ENCODE data around the gene USP12.

USP12 gene

GRCh38 chr13:27064252-27064995, 107.2 kb downstream of the USP12 start:
- 87% methylated on average over 3 of the region's 9 CpGs for WGBS (ENCODE audit: insufficient coverage)
- no peak overlapping the region for H3K27ac ChIP-seq (ENCODE audit: insufficient read depth in 1 of 2, low read depth in 1 of 2, low read length in 2 of 2, poor library complexity in 1 of 2, severe bottlenecking in 2 of 2)
- H3K9me3 ChIP-seq (ENCODE audit: control extremely low read depth in 1 of 5, control insufficient read depth in 4 of 5, insufficient read depth in 2 of 5, low read depth in 1 of 5, low read length in 4 of 5): peaks cover 0 to 3% (median 2%) of the 10 kb centered on the region in 5 experiments
- ChIA-PET POLR2A (no interaction called here), CTCF (no interaction called here)
- no peaks in the 10 kb centered on the region for H3K4me1 ChIP-seq (ENCODE audit: control extremely low read depth in 1 of 4, control insufficient read depth in 4 of 4, insufficient read depth in 4 of 4, low read length in 3 of 4)
- H3K36me3 ChIP-seq (ENCODE audit: control insufficient read depth in 4 of 4, insufficient read depth in 4 of 4, low read length in 3 of 4): peaks cover 0 to 11% (median 5%) of the 10 kb centered on the region in 4 experiments
- no peak overlapping the region for H3K4me3 ChIP-seq (ENCODE audit: control insufficient read depth in 1 of 7, extremely low read depth in 1 of 7, insufficient read depth in 4 of 7, low read depth in 2 of 7, low read length in 6 of 7)
- no peaks in the 10 kb centered on the region for H3K27me3 ChIP-seq (replicated peaks in 2 of 5; ENCODE audit: control insufficient read depth in 4 of 5, insufficient read depth in 5 of 5, low read length in 4 of 5)
- DNase-seq: no peak

- no peaks in the 10 kb centered on the region for H3K27me3 ChIP-seq (replicated peaks in 2 of 5; ENCODE audit: control insufficient read depth in 4 of 5, insufficient read depth in 5 of 5, low read length in 4 of 5)
- ChIA-PET CTCF (interaction anchor here (1.4 kb wide), 1 partner anchor 72 kb away, joined by 4 read pairs; no protein-coding TSS in a partner anchor), POLR2A (no interaction called here)
- no peak for DNase-seq
- H3K36me3 ChIP-seq (ENCODE audit: control insufficient read depth in 4 of 4, insufficient read depth in 4 of 4, low read length in 3 of 4): no peaks in the 10 kb centered on the region
- H3K27ac ChIP-seq (ENCODE audit: insufficient read depth in 1 of 2, low read depth in 1 of 2, low read length in 2 of 2, poor library complexity in 1 of 2, severe bottlenecking in 2 of 2): no peak overlapping the region
- peaks cover 0 to 19% (median 9%) of the 10 kb centered on the region in 4 experiments for H3K4me1 ChIP-seq (ENCODE audit: control extremely low read depth in 1 of 4, control insufficient read depth in 4 of 4, insufficient read depth in 4 of 4, low read length in 3 of 4)
- H3K9me3 ChIP-seq (ENCODE audit: control extremely low read depth in 1 of 5, control insufficient read depth in 4 of 5, insufficient read depth in 2 of 5, low read depth in 1 of 5, low read length in 4 of 5): no peaks in the 10 kb centered on the region
- WGBS (ENCODE audit: insufficient coverage): 100% methylated on average over 2 of the region's 2 CpGs
- no peak overlapping the region for H3K4me3 ChIP-seq (ENCODE audit: control insufficient read depth in 1 of 7, extremely low read depth in 1 of 7, insufficient read depth in 4 of 7, low read depth in 2 of 7, low read length in 6 of 7)
Measured at GRCh38 chr13:27057817-27058216, 113.8 kb downstream of the USP12 start.

- 81% methylated on average over 6 of the region's 6 CpGs for WGBS (ENCODE audit: insufficient coverage)
- no peak overlapping the region for H3K27ac ChIP-seq (ENCODE audit: insufficient read depth in 1 of 2, low read depth in 1 of 2, low read length in 2 of 2, poor library complexity in 1 of 2, severe bottlenecking in 2 of 2)
- no peak for DNase-seq
- H3K9me3 ChIP-seq (ENCODE audit: control extremely low read depth in 1 of 5, control insufficient read depth in 4 of 5, insufficient read depth in 2 of 5, low read depth in 1 of 5, low read length in 4 of 5): peaks cover 0 to 3% (median 0%) of the 10 kb centered on the region in 5 experiments
- ChIA-PET CTCF (no interaction called here), POLR2A (no interaction called here)
- H3K4me1 ChIP-seq (ENCODE audit: control extremely low read depth in 1 of 4, control insufficient read depth in 4 of 4, insufficient read depth in 4 of 4, low read length in 3 of 4): peaks cover 0 to 21% (median 10%) of the 10 kb centered on the region in 4 experiments
- H3K36me3 ChIP-seq (ENCODE audit: control insufficient read depth in 4 of 4, insufficient read depth in 4 of 4, low read length in 3 of 4): no peaks in the 10 kb centered on the region
- H3K4me3 ChIP-seq (ENCODE audit: control insufficient read depth in 1 of 7, extremely low read depth in 1 of 7, insufficient read depth in 4 of 7, low read depth in 2 of 7, low read length in 6 of 7): no peak overlapping the region
- H3K27me3 ChIP-seq (replicated peaks in 2 of 5; ENCODE audit: control insufficient read depth in 4 of 5, insufficient read depth in 5 of 5, low read length in 4 of 5): no peaks in the 10 kb centered on the region
Measured at GRCh38 chr13:27055526-27055925, 116.1 kb downstream of the USP12 start.

- Histone ChIP-seq H3K4me3 (ENCODE audit: control insufficient read depth in 1 of 7, extremely low read depth in 1 of 7, insufficient read depth in 4 of 7, low read depth in 2 of 7, low read length in 6 of 7) (no peak overlapping the region), H3K27ac (ENCODE audit: insufficient read depth in 1 of 2, low read depth in 1 of 2, low read length in 2 of 2, poor library complexity in 1 of 2, severe bottlenecking in 2 of 2) (no peak overlapping the region), H3K27me3 (replicated peaks in 2 of 5; ENCODE audit: control insufficient read depth in 4 of 5, insufficient read depth in 5 of 5, low read length in 4 of 5) (no peaks in the 10 kb centered on the region), H3K4me1 (ENCODE audit: control extremely low read depth in 1 of 4, control insufficient read depth in 4 of 4, insufficient read depth in 4 of 4, low read length in 3 of 4) (peaks cover 0 to 21% (median 10%) of the 10 kb centered on the region in 4 experiments), H3K9me3 (ENCODE audit: control extremely low read depth in 1 of 5, control insufficient read depth in 4 of 5, insufficient read depth in 2 of 5, low read depth in 1 of 5, low read length in 4 of 5) (peaks cover 0 to 5% (median 0%) of the 10 kb centered on the region in 5 experiments), H3K36me3 (ENCODE audit: control insufficient read depth in 4 of 4, insufficient read depth in 4 of 4, low read length in 3 of 4) (no peaks in the 10 kb centered on the region)
- 67% methylated on average over 2 of the region's 2 CpGs for WGBS (ENCODE audit: insufficient coverage)
- DNase-seq: peak in 1 of 3 donors; percentile 19
- POLR2A ChIA-PET: no interaction called here
- CTCF ChIA-PET: interaction anchor here (1.0 to 1.1 kb wide), 2 partner anchors 21 to 401 kb away, joined by 3 read pairs; no protein-coding TSS in a partner anchor
Measured at GRCh38 chr13:27054760-27055159, 116.9 kb downstream of the USP12 start.

- no peak overlapping the region for H3K4me3 ChIP-seq (ENCODE audit: control insufficient read depth in 1 of 7, extremely low read depth in 1 of 7, insufficient read depth in 4 of 7, low read depth in 2 of 7, low read length in 6 of 7)
- H3K27ac ChIP-seq (ENCODE audit: insufficient read depth in 1 of 2, low read depth in 1 of 2, low read length in 2 of 2, poor library complexity in 1 of 2, severe bottlenecking in 2 of 2): no peak overlapping the region
- H3K27me3 ChIP-seq (replicated peaks in 2 of 5; ENCODE audit: control insufficient read depth in 4 of 5, insufficient read depth in 5 of 5, low read length in 4 of 5): no peaks in the 10 kb centered on the region
- no peak for DNase-seq
- ChIA-PET POLR2A (no interaction called here), CTCF (interaction anchor here (1.0 to 1.1 kb wide), 2 partner anchors 22 to 402 kb away, joined by 3 read pairs; no protein-coding TSS in a partner anchor)
- H3K4me1 ChIP-seq (ENCODE audit: control extremely low read depth in 1 of 4, control insufficient read depth in 4 of 4, insufficient read depth in 4 of 4, low read length in 3 of 4): peaks cover 0 to 21% (median 10%) of the 10 kb centered on the region in 4 experiments
- WGBS (ENCODE audit: insufficient coverage): 95% methylated on average over 5 of the region's 6 CpGs
- no peaks in the 10 kb centered on the region for H3K36me3 ChIP-seq (ENCODE audit: control insufficient read depth in 4 of 4, insufficient read depth in 4 of 4, low read length in 3 of 4)
- peaks cover 0 to 5% (median 0%) of the 10 kb centered on the region in 5 experiments for H3K9me3 ChIP-seq (ENCODE audit: control extremely low read depth in 1 of 5, control insufficient read depth in 4 of 5, insufficient read depth in 2 of 5, low read depth in 1 of 5, low read length in 4 of 5)
Measured at GRCh38 chr13:27053902-27054595, 117.6 kb downstream of the USP12 start.

- Histone ChIP-seq H3K27ac (ENCODE audit: insufficient read depth in 1 of 2, low read depth in 1 of 2, low read length in 2 of 2, poor library complexity in 1 of 2, severe bottlenecking in 2 of 2) (no peak overlapping the region), H3K27me3 (replicated peaks in 2 of 5; ENCODE audit: control insufficient read depth in 4 of 5, insufficient read depth in 5 of 5, low read length in 4 of 5) (no peaks in the 10 kb centered on the region), H3K4me3 (ENCODE audit: control insufficient read depth in 1 of 7, extremely low read depth in 1 of 7, insufficient read depth in 4 of 7, low read depth in 2 of 7, low read length in 6 of 7) (peak overlapping the region in 1 of 7 experiments; percentile 1), H3K9me3 (ENCODE audit: control extremely low read depth in 1 of 5, control insufficient read depth in 4 of 5, insufficient read depth in 2 of 5, low read depth in 1 of 5, low read length in 4 of 5) (peaks cover 0 to 5% (median 0%) of the 10 kb centered on the region in 5 experiments), H3K4me1 (ENCODE audit: control extremely low read depth in 1 of 4, control insufficient read depth in 4 of 4, insufficient read depth in 4 of 4, low read length in 3 of 4) (peaks cover 0 to 21% (median 10%) of the 10 kb centered on the region in 4 experiments), H3K36me3 (ENCODE audit: control insufficient read depth in 4 of 4, insufficient read depth in 4 of 4, low read length in 3 of 4) (no peaks in the 10 kb centered on the region)
- 27% methylated on average over 6 of the region's 10 CpGs for WGBS (ENCODE audit: insufficient coverage)
- CTCF ChIA-PET: interaction anchor here (1.1 kb wide), 1 partner anchor 403 kb away, joined by 3 read pairs; no protein-coding TSS in a partner anchor
- POLR2A ChIA-PET: no interaction called here
- peak in 2 of 3 donors; percentile 40 to 49 for DNase-seq
Measured at GRCh38 chr13:27053210-27053884, 118.3 kb downstream of the USP12 start.

Data from common myeloid progenitor, CD34-positive (primary cell).